Measurements from ENCODE around the gene GPR62.

The GPR62 gene

DNA sequence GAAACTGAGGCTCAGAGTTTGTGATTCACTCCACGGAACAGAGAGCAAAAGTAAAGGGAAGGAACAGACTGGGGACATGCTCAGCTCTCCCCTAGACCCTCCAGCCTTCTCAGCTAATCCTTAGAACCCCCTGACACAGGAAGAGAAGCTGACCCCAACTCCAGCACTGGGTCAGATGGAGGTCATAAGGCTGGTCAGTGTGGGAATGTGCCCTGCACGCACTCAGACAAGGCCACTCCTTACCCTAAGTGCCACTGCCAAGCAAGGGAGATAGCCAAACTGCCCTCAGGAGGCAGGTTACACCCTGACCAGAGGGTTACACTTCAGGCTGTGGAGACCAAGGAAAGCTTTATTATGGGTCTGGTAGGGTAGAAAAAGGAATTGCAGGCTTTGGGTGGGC, 39.3 kb downstream of the GPR62 start:
- DNase-seq = no peak

GRCh38 chr3:51995346-51996163, 40.4 kb downstream of the GPR62 start, which contains the start of gene RPL29:
RPL29 (minus strand) TSS chr3:51995895; CDS start chr3:51995461, 434 bp downstream.
- peak; percentile 96 for DNase-seq

More for the DNA sequence above, 39.3 kb downstream of the GPR62 start:
- TF ChIP-seq POLR2A (IDR thresholded peaks at IDR 0.05; ENCODE audit: low read length) (no peak), GATA1 (IDR thresholded peaks at IDR 0.05; ENCODE audit: low read depth, low read length) (no peak)

DNA sequence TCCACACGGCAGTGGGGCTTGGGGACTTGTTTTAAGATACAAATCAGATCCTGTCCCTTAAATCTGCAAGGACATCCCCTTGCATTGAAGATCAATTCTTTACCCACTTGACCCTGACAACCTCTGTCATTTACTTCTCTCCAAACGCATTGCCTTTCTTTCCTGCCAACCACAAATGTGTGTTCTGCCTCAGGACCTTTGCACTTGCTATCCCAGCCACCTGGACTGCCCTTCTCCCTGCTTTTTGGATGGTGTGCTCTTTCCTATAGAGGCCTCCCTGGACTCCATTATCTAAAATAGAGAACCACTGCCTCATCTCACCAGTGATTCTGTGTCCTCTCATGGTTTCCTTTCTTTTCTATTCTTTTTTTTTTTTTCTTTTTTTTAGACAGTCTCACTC, 42.0 kb downstream of the GPR62 start:
- TF ChIP-seq POLR2A (IDR thresholded peaks at IDR 0.05; ENCODE audit: low read length) (no peak), GATA1 (IDR thresholded peaks at IDR 0.05; ENCODE audit: low read depth, low read length) (no peak)
- DNase-seq = no peak

More at GRCh38 chr3:51995346-51996163, 40.4 kb downstream of the GPR62 start, which contains the start of gene RPL29:
- TF ChIP-seq GATA1 (IDR thresholded peaks at IDR 0.05; ENCODE audit: low read depth, low read length) (no peak), POLR2A (IDR thresholded peaks at IDR 0.05; ENCODE audit: low read length) (peak; percentile 95)

GRCh38 chr3:51997935-51998596, 42.9 kb downstream of the GPR62 start:
- no peak for TF ChIP-seq POLR2A (IDR thresholded peaks at IDR 0.05; ENCODE audit: low read length)
- no peak for TF ChIP-seq GATA1 (IDR thresholded peaks at IDR 0.05; ENCODE audit: low read depth, low read length)
- no peak for DNase-seq

- TF ChIP-seq GATA1 (IDR thresholded peaks at IDR 0.05; ENCODE audit: low read depth, low read length) = no peak
- TF ChIP-seq POLR2A (IDR thresholded peaks at IDR 0.05; ENCODE audit: low read length) = no peak
- DNase-seq = no peak
Observed at GRCh38 chr3:51998774-51999173, 43.6 kb downstream of the GPR62 start.

GRCh38 chr3:51999846-52000245, 44.7 kb downstream of the GPR62 start:
- DNase-seq = peak; percentile 89 to 97
- TF ChIP-seq GATA1 (IDR thresholded peaks at IDR 0.05; ENCODE audit: low read depth, low read length) (peak; percentile 44), POLR2A (IDR thresholded peaks at IDR 0.05; ENCODE audit: low read length) (no peak)

GRCh38 chr3:52001443-52001974, 46.3 kb downstream of the GPR62 start:
- TF ChIP-seq POLR2A (IDR thresholded peaks at IDR 0.05; ENCODE audit: low read length) = no peak
- no peak for TF ChIP-seq GATA1 (IDR thresholded peaks at IDR 0.05; ENCODE audit: low read depth, low read length)

GRCh38 chr3:52002748-52003147, 47.6 kb downstream of the GPR62 start:
- no peak for DNase-seq
- TF ChIP-seq GATA1 (IDR thresholded peaks at IDR 0.05; ENCODE audit: low read depth, low read length) = no peak
- no peak for TF ChIP-seq POLR2A (IDR thresholded peaks at IDR 0.05; ENCODE audit: low read length)

More at GRCh38 chr3:52001443-52001974, 46.3 kb downstream of the GPR62 start:
- peak; percentile 76 to 87 for DNase-seq

- peak; percentile 25 to 26 for DNase-seq
- TF ChIP-seq POLR2A (IDR thresholded peaks at IDR 0.05; ENCODE audit: low read length) (no peak), GATA1 (IDR thresholded peaks at IDR 0.05; ENCODE audit: low read depth, low read length) (no peak)
Observed at GRCh38 chr3:52004163-52004787, 49.1 kb downstream of the GPR62 start.

GRCh38 chr3:52004906-52005395, 49.8 kb downstream of the GPR62 start:
- TF ChIP-seq POLR2A (IDR thresholded peaks at IDR 0.05; ENCODE audit: low read length) (no peak), GATA1 (IDR thresholded peaks at IDR 0.05; ENCODE audit: low read depth, low read length) (no peak)

GRCh38 chr3:52005571-52005986, 50.4 kb downstream of the GPR62 start:
- TF ChIP-seq GATA1 (IDR thresholded peaks at IDR 0.05; ENCODE audit: low read depth, low read length) (no peak), POLR2A (IDR thresholded peaks at IDR 0.05; ENCODE audit: low read length) (no peak)
- DNase-seq = no peak

More at GRCh38 chr3:52004906-52005395, 49.8 kb downstream of the GPR62 start:
- no peak for DNase-seq

DNA sequence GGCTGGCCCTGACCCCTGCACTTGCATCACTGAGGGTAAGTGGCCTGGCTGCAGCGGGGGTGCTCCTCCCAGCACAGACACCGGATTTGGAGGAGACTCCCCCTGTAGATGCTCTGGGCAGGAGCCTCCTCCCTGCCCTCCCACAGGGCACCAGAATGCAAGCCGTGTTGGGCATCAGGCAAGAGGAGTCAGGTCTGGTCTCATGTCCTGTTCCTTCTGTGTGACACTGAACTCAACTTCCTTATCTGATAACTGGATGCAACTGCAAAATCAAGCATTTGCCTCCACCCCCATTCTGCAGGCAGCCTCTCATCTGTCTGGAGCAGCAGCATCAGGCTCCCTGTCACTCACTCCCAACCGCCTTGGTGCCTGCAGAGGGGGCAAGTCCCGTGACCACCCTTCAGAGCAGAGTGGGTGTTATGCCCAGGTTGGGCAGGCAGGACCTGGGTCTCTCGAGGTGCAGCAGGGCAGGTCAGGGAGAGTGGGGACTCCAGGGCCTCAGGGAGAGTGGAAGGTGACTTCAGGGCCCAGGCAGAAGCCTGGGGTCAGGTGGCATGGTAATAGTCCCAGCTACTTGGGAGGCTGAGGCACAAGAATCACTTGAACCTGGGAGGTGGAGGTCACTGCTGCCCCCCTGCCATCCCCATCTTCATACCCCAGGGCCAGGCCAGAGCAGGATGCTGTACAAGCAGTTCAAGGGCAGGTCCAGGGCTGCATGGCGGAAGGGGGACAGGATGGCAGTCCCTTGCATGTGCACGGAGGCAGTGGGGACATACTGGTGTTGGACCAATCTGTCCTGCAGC, 51.0 kb downstream of the GPR62 start:
- peak; percentile 19 to 31 for DNase-seq
- TF ChIP-seq GATA1 (IDR thresholded peaks at IDR 0.05; ENCODE audit: low read depth, low read length) (no peak), POLR2A (IDR thresholded peaks at IDR 0.05; ENCODE audit: low read length) (no peak)

DNA sequence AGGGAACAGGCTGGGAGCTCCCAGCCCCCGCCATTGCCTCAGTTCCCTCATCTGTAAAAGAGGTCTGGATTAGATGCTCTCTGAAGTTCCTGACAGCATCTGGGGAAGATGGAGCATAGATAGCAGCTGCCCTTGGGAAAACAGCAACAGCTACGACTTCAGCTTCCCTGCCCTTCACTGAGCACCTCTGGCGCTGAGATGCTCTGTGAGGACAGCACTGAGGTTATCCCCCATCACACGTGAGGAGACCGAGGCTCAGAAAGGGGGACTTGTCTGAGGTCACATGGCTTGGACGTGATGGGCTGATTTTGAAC, 51.6 kb downstream of the GPR62 start:
- DNase-seq = no peak
- TF ChIP-seq POLR2A (IDR thresholded peaks at IDR 0.05; ENCODE audit: low read length) (no peak), GATA1 (IDR thresholded peaks at IDR 0.05; ENCODE audit: low read depth, low read length) (no peak)
